Urothelium cell line (cell line): Measurements from ENCODE around the gene TNFSF15.

Experiments used
- DNase-seq: peaks from one replicate; pipeline ENCODE4 v3.0.0; 2011; ENCODE audit warnings: low spot score, mixed read lengths
- FAIRE-seq: peaks from 2 replicates; lab custom pipeline; 2011; peaks lifted over from hg19 to GRCh38; lab: Jason Lieb, UNC

Gene TNFSF15

GRCh38 chr9:114825126-114825795 is 19.4 kb upstream of the TNFSF15 start:
- no peak for FAIRE-seq
- DNase-seq, result no peak

DNA sequence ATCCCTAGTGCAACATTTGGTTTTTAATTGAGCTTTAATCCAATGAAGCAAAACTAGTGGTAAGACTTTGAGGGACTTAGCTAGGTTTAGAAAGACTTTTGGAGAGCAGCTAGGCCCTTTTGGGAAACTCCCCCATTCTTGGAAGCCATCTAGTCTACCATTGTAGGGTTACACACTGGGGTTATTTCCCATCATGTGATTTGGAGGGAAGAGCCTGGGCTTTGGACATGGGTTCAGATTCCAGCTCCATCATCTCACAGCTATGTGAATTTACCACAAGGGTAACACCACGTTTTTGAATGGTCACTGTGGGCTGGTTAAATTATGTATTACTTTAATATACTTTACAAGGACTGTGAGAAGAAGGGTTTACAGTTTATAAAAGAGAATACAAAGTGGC is 18.3 kb upstream of the TNFSF15 start:
- DNase-seq (no peak), FAIRE-seq (no peak)

- FAIRE-seq (no peak), DNase-seq (no peak)
Observed at GRCh38 chr9:114823441-114823840, 17.6 kb upstream of the TNFSF15 start.

- no peak for DNase-seq
- FAIRE-seq, result no peak
Observed at GRCh38 chr9:114822708-114823107, 16.9 kb upstream of the TNFSF15 start.

DNA sequence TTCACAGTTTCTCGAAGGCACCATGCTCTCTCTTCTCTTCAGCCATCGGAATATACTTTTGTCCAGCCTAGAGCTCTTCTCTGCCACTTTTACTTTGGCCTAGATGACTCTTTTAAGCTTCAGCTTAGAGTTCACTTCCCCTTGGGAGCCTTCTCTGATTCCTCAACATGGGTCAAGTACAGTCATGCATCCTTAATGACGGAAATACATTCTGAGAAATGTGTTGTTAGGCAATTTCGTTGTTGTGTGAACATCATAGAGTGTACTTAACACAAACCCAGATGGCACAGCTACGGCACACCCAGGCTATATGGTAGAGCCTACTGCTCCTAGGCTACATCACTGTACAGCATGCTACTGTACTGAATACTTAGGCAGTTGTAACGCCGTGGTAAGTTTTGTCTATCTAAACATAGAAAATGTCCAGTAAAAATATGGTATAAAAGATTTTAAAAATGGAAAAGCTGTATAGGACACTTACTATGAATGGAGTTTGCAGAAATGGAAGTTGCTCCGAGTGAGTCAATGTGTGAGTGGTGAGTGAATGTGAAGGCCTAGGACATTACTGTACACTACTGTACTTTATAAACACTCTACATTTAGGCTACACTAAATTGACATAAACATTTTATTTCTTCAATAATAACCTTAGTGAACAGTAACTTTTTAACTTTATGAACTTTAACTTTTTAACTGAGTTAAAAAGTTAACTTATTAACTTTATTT is 15.1 kb upstream of the TNFSF15 start:
- DNase-seq (no peak), FAIRE-seq (no peak)

GRCh38 chr9:114818178-114818577 is 12.3 kb upstream of the TNFSF15 start:
- no peak for DNase-seq
- FAIRE-seq, result no peak

DNA sequence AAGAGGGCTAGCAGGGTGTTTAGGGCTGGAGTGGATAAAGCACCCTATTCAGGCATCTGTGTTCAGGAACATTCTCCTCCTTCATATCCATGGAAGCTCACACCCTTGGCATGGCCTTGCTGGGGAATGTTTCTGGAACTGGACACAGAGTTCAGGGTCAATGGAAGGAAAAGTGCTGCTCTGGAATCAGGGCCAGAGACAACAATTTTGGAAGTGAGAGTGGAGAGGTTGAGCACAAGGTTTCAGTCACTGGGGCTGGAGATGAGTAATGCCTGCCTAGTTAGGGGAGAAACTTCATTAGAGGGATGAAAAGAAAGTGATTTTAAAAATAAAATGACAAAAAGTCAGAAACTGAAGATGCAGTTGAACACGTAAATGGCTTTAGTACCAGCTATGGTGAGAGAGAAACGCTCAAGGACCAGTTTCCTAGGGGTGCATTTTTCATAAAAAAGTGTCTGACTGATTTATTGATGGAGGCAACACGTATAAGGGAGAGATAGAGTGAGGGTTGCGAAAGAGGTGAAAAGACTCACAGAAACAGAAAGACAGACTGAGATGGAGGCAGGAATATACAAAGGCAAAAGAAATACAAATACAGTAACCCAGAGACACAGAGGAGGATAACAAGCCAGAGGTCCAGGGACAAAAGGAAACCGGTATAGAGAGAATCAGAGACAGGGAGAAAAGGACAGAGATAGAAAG is 8.0 kb upstream of the TNFSF15 start:
- FAIRE-seq, result no peak
- DNase-seq, result no peak

DNA sequence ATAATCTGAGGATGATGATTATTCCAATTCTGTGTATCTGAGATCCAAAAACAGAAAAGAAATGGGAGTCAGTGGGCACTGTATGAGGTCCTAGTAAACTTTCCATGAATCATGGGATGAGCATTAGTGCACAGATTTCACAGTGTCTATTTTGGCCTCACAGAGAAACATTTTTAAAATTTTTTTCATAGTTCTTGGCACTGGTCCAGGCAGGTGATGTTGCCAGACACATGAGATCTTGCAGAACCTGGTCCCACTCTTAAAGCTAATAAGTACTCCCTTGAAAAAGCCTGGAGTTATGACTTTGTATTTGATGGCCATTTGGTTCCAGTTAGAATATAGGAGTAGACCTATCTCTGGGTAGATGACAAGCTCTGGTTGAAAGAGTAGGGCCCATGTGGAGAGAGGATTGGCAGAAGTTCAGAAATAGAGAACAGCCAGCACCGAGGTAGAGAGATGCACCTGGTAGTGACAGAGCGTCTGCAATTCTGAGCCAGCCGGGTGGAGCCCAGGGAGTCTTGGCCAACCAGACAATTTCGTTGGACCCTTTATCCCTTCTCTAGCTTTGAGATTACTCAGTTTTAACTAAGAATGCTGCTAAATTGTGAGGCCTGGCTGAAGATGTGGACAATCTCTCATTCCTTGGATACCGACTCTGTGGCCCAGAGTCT is 6.3 kb upstream of the TNFSF15 start:
- FAIRE-seq (no peak), DNase-seq (peak; percentile 32)

GRCh38 chr9:114811301-114811700 is 5.5 kb upstream of the TNFSF15 start:
- FAIRE-seq (no peak), DNase-seq (peak; percentile 78)

DNA sequence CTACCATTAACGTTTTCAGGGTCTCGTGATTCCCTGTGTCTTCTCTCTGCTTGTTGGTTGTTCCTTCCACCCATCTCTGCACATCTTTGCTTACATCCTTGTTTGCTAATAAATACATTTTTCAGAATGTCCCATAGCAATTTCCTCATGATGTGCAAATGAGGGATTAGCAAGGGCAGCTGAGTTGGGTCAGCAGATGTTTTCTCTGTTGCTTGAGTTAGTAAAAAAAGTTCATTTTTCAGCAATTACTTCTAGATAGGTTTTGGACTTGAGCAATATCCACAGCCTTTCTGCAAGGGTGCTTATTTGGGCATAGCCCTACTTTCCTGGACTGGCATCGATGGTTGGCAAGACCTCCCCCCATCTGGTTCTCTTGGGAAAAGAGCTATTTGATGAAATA is 4.8 kb upstream of the TNFSF15 start:
- no peak for FAIRE-seq

GRCh38 chr9:114806526-114806900 is 674 bp upstream of the TNFSF15 start:
- FAIRE-seq, result no peak
- DNase-seq, result no peak

More for the DNA sequence above, 4.8 kb upstream of the TNFSF15 start:
- no peak for DNase-seq

DNA sequence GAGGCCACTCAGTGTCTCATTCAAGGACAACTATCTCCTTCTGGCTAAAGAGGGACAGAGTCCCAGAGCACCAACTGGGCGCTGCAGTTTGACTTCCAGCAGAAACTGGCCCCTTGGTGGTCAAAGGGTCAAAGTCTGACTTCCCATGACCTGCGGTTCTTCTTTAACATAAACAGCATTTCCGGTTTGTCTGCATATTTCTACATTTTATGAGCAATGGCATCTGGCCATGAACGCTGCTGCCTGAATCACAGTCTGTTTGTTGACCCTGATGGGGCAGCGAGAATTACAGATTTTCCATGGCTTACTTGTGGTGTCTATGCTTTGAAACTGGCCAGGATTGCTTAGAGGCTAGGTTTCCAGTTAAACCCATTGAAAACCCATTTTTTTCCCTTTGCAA is 1.3 kb downstream of the TNFSF15 start:
- DNase-seq, result peak; percentile 47
- FAIRE-seq, result no peak

- DNase-seq, result no peak
- no peak for FAIRE-seq
Observed at GRCh38 chr9:114803479-114804265, 2.2 kb downstream of the TNFSF15 start.

DNA sequence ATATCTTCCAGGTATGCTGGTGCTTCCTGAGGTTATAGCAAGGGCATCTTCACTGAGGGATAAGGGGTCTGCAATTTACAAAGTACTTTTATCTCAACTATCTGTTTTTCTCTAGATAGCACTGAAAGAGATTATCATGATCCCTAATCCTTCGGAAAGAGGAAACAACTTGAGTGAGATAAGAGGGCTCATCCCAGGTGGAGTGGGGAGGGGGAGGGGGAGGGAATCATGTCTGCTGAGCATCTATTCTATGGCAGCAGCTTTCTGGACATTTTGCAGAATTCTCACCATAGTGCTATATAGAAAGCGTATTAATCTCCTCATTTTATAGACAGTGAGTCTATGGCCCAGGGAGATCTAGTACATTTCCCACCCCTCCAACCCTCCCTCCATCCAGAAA is 5.9 kb downstream of the TNFSF15 start:
- DNase-seq, result no peak
- FAIRE-seq, result no peak

GRCh38 chr9:114799441-114799840 is 6.4 kb downstream of the TNFSF15 start:
- DNase-seq, result no peak
- FAIRE-seq, result no peak

- DNase-seq (no peak), FAIRE-seq (no peak)
Observed at GRCh38 chr9:114798780-114799427, 6.9 kb downstream of the TNFSF15 start.

- DNase-seq (no peak), FAIRE-seq (no peak)
Observed at GRCh38 chr9:114798101-114798500, 7.7 kb downstream of the TNFSF15 start.

- FAIRE-seq, result no peak
- no peak for DNase-seq
Observed at GRCh38 chr9:114792396-114792795, 13.4 kb downstream of the TNFSF15 start.

DNA sequence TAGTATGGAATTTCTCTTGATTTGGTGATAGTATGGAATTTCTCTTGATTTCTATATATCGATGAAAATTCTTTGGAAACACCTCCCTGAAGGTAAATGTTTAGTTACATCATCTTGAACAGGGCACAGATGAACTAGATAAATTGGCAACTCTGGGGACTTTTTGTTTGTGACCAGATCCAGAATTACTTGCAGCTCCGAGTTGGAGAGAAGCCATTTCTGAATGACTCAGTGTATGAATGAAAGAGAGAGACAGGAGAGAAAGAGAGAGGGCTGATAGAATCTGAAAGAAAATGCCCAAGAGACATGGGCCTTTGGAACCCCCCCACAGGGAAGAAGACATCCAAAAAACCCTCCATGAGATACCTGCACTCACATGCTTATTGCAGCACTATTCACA is 14.1 kb downstream of the TNFSF15 start:
- DNase-seq (no peak), FAIRE-seq (no peak)

GRCh38 chr9:114791312-114791711 is 14.5 kb downstream of the TNFSF15 start:
- no peak for FAIRE-seq

More at GRCh38 chr9:114791312-114791711, 14.5 kb downstream of the TNFSF15 start:
- no peak for DNase-seq
